Measurements from ENCODE around the gene TNNC2. TPM values are rescaled to one million over a fixed set of nuclear protein-coding genes. Genes with fewer than 3 reads are reported as not detected.
"Not testable (repeated sequence)": the region's sequence is repeated elsewhere in the genome, so short reads cannot be mapped to it uniquely, and the experiment has no call there.

The TNNC2 gene
- 1.2 TPM in 1 of 2 replicates, not detected in the other for total RNA-seq
- long read RNA-seq, result 0 reads

DNA sequence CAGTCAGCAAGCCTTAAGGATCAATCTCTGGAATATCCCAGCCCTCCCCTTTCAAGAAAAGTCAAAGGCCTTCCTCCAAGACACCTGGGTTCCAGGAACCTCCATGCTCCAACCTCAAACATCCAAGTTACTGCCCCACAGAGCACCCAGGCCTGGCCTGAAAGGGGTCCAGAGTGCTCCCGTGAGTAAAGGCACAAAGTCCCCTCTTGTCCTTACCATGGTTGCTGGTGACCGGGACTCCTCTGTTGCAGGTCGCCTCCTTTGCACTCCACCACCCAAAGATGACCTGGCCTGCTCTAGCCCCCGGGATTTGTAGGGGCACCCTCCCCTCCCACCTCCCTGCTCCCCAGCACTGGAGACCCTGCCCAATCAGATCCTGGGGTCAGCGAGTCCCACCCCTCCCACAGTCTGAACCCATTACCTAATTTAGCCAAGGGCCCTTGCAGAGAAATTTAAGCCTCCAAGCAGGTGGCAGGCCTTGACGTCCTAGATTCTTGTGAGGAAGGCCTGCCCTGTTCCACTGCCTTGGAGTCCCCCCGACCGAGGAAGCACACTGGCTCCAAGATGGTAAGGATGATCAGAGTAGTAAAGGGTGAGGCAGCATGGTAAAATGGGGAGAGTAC is at the start of gene TNNC2:
Gene TNNC2 (minus strand): TSS at position 283 of the 623 bp plus-strand sequence. CDS start 64 bp downstream, at position 219.
- Mint-ChIP-seq H3K27ac (ENCODE audit: unreplicated experiment) (peak within 1 kb of the TSS; percentile 75), H3K36me3 (ENCODE audit: unreplicated experiment) (no peaks in the 10 kb centered on the region), H3K4me1 (ENCODE audit: unreplicated experiment) (peaks cover 40% of the 10 kb centered on the region), H3K4me3 (ENCODE audit: unreplicated experiment) (no peak within 1 kb of the TSS), H3K9me3 (ENCODE audit: unreplicated experiment) (no peaks in the 10 kb centered on the region), H3K27me3 (ENCODE audit: unreplicated experiment) (no peaks in the 10 kb centered on the region)
- TF ChIP-seq, protein P1, sequence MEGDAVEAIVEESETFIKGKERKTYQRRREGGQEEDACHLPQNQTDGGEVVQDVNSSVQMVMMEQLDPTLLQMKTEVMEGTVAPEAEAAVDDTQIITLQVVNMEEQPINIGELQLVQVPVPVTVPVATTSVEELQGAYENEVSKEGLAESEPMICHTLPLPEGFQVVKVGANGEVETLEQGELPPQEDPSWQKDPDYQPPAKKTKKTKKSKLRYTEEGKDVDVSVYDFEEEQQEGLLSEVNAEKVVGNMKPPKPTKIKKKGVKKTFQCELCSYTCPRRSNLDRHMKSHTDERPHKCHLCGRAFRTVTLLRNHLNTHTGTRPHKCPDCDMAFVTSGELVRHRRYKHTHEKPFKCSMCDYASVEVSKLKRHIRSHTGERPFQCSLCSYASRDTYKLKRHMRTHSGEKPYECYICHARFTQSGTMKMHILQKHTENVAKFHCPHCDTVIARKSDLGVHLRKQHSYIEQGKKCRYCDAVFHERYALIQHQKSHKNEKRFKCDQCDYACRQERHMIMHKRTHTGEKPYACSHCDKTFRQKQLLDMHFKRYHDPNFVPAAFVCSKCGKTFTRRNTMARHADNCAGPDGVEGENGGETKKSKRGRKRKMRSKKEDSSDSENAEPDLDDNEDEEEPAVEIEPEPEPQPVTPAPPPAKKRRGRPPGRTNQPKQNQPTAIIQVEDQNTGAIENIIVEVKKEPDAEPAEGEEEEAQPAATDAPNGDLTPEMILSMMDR (IDR thresholded peaks at IDR 0.05), result no peak
- DNase-seq (ENCODE audit: extremely low spot score, unreplicated experiment), result no peak

DNA sequence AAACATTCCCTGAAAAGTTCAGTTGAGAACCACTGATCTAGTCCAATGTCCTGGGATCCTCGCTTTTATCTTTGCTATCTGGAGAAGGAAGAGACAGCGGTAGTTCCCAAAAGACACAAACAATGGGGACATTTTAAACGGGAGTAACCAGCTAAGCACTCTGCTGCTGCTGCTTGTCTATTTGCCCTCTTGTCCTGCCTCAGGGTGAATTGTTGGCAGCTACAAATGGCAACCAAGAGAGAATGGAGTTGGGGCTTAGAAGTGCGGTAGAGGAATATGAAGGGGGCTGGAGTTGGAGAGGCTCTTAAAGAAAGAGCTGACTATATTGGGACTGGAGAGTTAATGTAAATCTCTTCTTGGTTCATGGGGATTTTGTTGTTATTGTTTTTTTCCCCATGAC is 47.5 kb upstream of the TNNC2 start:
- Mint-ChIP-seq H3K27me3 (ENCODE audit: unreplicated experiment) (no peaks in the 10 kb centered on the region), H3K36me3 (ENCODE audit: unreplicated experiment) (peaks cover 4% of the 10 kb centered on the region), H3K27ac (ENCODE audit: unreplicated experiment) (no peak overlapping the region), H3K9me3 (ENCODE audit: unreplicated experiment) (no peaks in the 10 kb centered on the region), H3K4me3 (ENCODE audit: unreplicated experiment) (no peak overlapping the region), H3K4me1 (ENCODE audit: unreplicated experiment) (no peaks in the 10 kb centered on the region)
- TF ChIP-seq, protein P1 (IDR thresholded peaks at IDR 0.05), result no peak
- no peak for DNase-seq (ENCODE audit: extremely low spot score, unreplicated experiment)

DNA sequence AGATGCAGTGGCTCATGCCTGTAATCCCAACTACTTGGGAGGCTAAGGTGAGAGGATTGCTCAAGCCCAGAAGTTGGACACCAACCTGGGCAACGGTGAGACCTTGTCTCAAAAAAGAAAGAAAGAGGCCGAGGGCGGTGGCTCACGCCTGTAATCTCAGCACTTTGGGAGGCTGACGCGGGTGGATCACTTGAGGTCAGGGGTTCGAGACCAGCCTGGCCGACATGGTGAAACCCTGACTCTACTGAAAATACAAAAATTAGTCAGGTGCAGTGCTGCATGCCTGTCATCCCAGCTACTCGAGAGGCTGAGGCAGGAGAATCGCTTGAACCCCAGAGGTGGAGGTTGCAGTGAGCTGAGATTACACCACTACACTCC is 47.0 kb upstream of the TNNC2 start:
- DNase-seq (ENCODE audit: extremely low spot score, unreplicated experiment); H3K27ac Mint-ChIP-seq (ENCODE audit: unreplicated experiment); H3K9me3 Mint-ChIP-seq (ENCODE audit: unreplicated experiment); H3K27me3 Mint-ChIP-seq (ENCODE audit: unreplicated experiment); H3K36me3 Mint-ChIP-seq (ENCODE audit: unreplicated experiment); H3K4me1 Mint-ChIP-seq (ENCODE audit: unreplicated experiment); H3K4me3 Mint-ChIP-seq (ENCODE audit: unreplicated experiment): not testable (repeated sequence)

DNA sequence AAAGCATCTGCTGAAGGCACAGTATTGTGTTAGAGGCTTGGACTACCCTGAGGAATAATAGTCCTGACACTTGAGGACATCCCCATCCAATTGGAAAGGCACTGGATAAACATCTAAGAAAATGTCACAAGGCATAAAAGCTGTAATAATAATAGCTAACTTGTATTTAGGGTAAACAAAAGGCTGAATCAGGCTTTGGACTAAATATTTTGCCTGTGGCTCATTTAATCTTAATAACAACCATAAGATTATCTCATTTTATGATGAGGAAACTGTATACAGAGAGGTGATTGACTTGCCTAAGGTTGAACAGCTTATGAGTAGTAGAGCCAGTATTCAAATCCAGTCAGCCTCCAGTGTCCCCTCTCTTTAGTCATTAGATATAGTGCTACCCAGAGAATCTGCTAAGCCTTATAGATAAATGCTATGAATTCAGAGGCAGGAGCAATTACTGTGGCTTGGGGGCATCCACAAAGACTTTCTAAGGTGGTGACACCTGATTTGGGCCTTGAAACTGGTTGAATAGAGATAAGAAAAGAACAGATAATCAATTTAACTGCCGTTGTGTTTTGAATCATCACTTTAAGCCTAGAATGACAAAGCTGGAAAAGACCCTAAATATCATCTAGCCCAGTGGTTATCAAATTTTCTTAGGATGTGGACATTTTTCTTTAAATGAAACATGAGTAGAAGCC is 46.4 kb upstream of the TNNC2 start:
- TF ChIP-seq, protein P1 (IDR thresholded peaks at IDR 0.05), result no peak
- Mint-ChIP-seq H3K27me3 (ENCODE audit: unreplicated experiment) (no peaks in the 10 kb centered on the region), H3K27ac (ENCODE audit: unreplicated experiment) (no peak overlapping the region), H3K36me3 (ENCODE audit: unreplicated experiment) (peaks cover 4% of the 10 kb centered on the region), H3K9me3 (ENCODE audit: unreplicated experiment) (no peaks in the 10 kb centered on the region), H3K4me3 (ENCODE audit: unreplicated experiment) (no peak overlapping the region), H3K4me1 (ENCODE audit: unreplicated experiment) (no peaks in the 10 kb centered on the region)
- no peak for DNase-seq (ENCODE audit: extremely low spot score, unreplicated experiment)

DNA sequence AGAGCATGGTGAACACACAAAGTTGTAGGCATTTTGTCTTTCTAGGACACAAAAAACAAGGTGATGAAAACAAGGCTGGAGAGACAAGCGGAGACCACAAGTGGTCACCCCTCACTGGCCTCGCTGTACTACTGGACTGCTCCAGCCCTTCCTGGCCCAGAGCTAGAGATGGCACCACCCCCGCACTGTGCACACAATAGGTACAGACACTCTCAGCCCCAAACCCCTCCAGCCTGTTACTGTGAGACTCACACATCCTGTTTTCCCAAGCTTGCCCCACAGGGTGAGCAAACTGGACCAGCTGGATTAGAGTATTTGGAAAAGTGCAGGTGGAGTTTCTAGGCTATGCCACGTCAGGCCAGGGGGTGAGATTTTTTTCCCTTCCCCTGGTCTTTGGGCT is 45.5 kb upstream of the TNNC2 start:
- no peaks in the 10 kb centered on the region for H3K27me3 Mint-ChIP-seq (ENCODE audit: unreplicated experiment)
- TF ChIP-seq, protein P1 (IDR thresholded peaks at IDR 0.05), result no peak
- H3K27ac Mint-ChIP-seq (ENCODE audit: unreplicated experiment), result no peak overlapping the region
- no peaks in the 10 kb centered on the region for H3K9me3 Mint-ChIP-seq (ENCODE audit: unreplicated experiment)
- H3K36me3 Mint-ChIP-seq (ENCODE audit: unreplicated experiment), result peaks cover 4% of the 10 kb centered on the region
- no peaks in the 10 kb centered on the region for H3K4me1 Mint-ChIP-seq (ENCODE audit: unreplicated experiment)
- H3K4me3 Mint-ChIP-seq (ENCODE audit: unreplicated experiment), result no peak overlapping the region
- DNase-seq (ENCODE audit: extremely low spot score, unreplicated experiment), result no peak

Data from osteocyte (in vitro differentiated cells).